Measurements from ENCODE around the gene TMEM178B.
"Not testable (repeated sequence)": the region's sequence is repeated elsewhere in the genome, so short reads cannot be mapped to it uniquely, and the experiment has no call there.

The TMEM178B gene

GRCh38 chr7:141381794-141382427 is 308.0 kb downstream of the TMEM178B start:
- H3K4me3 ChIP-seq (ENCODE audit: low read depth, low read length), result no peak overlapping the region
- TF ChIP-seq CTCF (IDR thresholded peaks at IDR 0.05; ENCODE audit: low read depth, low read length), result no peak

DNA sequence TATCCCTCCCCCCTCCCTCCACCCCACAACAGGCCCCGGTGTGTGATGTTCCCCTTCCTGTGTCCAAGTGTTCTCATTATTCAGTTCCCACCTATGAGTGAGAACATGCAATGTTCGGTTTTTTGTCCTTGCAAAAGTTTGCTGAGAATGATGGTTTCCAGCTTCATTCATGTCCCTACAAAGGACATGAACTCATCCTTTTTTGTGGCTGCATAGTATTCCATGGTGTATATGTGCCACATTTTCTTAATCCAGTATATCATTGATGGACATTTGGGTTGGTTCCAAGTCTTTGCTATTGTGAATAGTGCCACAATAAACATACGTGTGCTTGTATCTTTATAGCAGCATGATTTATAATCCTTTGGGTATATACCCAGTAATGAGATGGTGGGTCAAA is 309.5 kb downstream of the TMEM178B start:
- not testable (repeated sequence) for H3K4me3 ChIP-seq (ENCODE audit: low read depth, low read length)

GRCh38 chr7:141386881-141387280 is 313.0 kb downstream of the TMEM178B start:
- H3K4me3 ChIP-seq (ENCODE audit: low read depth, low read length), result no peak overlapping the region
- no peak for TF ChIP-seq CTCF (IDR thresholded peaks at IDR 0.05; ENCODE audit: low read depth, low read length)

DNA sequence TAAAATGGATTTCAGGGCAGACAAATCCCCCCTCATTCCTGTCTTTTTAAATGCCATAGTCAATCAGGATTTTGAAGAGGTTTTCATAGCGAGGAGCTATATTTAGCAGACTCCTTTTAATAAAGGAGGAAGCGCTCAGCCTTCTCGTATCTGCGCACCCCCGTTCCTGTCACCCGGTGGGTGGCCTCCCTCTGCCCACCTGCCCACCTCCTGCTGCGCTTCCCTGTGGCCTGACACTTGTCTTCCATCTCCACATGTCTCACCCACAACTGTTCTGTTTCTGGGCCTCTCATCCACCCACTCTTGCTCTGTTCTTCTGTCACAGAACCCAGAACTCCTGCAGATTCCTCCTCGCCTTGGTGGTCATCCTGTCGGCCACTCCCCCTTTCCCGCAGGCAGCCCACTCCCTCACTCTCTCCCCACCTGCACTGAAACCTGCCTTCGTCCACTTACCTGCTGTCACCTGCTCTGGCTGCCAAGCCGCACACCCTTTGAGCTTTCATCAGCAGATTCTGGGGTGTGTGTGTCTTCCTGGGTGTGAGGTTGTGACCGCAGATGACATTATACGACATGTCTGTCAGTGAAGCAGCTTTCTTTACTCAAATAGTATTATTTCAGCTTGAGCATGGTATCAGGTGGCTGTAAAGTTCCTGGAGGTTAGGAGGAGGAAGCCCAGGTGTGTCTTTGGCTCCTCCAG is 313.8 kb downstream of the TMEM178B start:
- no peak for TF ChIP-seq CTCF (IDR thresholded peaks at IDR 0.05; ENCODE audit: low read depth, low read length)
- no peak overlapping the region for H3K4me3 ChIP-seq (ENCODE audit: low read depth, low read length)

GRCh38 chr7:141389140-141389796 is 315.4 kb downstream of the TMEM178B start:
- TF ChIP-seq CTCF (IDR thresholded peaks at IDR 0.05; ENCODE audit: low read depth, low read length), result no peak
- no peak overlapping the region for H3K4me3 ChIP-seq (ENCODE audit: low read depth, low read length)

DNA sequence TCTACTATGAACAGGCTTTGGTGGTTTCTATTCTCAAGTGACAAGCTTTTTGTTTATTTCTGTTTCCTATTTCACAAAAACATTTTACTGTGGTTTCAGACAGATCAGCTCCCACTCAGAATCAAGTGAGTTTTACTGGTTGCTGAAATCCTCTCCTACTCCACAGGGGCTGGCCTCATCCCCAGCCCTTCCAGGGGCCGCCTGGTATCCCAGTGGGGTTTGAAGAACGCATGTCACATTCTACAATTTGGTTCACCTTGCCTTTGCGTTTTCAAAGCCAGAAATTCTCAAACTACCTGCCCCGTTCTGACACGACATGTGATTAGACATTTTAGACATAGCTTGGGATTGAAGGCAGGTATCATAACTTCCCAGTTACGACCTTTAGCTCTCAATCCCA is 316.5 kb downstream of the TMEM178B start:
- no peak for TF ChIP-seq CTCF (IDR thresholded peaks at IDR 0.05; ENCODE audit: low read depth, low read length)
- H3K4me3 ChIP-seq (ENCODE audit: low read depth, low read length), result no peak overlapping the region

DNA sequence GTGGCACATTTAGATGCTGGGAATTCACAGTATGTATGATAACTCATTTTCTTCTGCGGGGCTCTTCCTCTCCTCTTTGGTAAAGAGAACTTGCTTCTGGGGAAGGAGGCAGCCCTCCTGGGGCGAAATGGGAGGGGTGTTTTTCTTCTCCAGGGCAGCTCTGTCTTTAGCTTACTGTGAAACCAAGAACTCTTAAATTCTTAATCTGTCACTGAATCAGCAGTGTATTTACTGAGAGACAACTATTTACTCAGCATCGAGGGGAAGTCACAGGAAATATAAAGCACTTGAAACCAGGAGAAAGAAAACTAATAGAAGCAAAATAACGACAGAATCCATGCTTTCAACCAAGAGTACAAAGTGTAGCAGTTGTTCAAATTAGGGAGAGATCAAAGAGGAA is 319.2 kb downstream of the TMEM178B start:
- no peak for TF ChIP-seq CTCF (IDR thresholded peaks at IDR 0.05; ENCODE audit: low read depth, low read length)
- no peak overlapping the region for H3K4me3 ChIP-seq (ENCODE audit: low read depth, low read length)
